IMR-90 (cell line): ENCODE data around the gene ZNF77. TPM values are rescaled to one million over a fixed set of nuclear protein-coding genes. Genes with fewer than 3 reads are reported as not detected.

Experiments used
- ATAC-seq: fragments of 200-7000 bp; cut with Tn5 transposase; 2 replicates; pipeline ENCODE4 v1.9.1; 2020; ENCODE audit warnings: low read depth, mild to moderate bottlenecking, moderate library complexity
- BruUV-seq: library from RNA; stranded (reverse); fragments of 400-500 nt; replicated peaks from 2 replicates; lab custom pipeline; 2021; lab: Mats Ljungman, UMichigan
- CTCF ChIA-PET: fragments of 300-600 bp; formaldehyde crosslinking; extraction: SDS; loops from one replicate; lab custom pipeline; 2021; ENCODE audit warnings: antibody characterized with exemption; lab: Yijun Ruan, JAX
- POLR2A ChIA-PET: fragments of 300-600 bp; sonication (Branson Sonifier 250); formaldehyde crosslinking; loops from one replicate; lab custom pipeline; 2022; ENCODE audit warnings: antibody characterized with exemption; ENCODE audit not compliant: unreplicated experiment; lab: Charles Lee
- DNase-seq: peaks from one replicate; pipeline ENCODE4 v3.0.0; 2013
- H2AFZ ChIP-seq: replicated peaks from 2 replicates; pipeline ENCODE3; 2013; ENCODE audit warnings: low read length, mild to moderate bottlenecking; ENCODE audit not compliant: poor library complexity
- H2AK5ac ChIP-seq: 2 replicates; pipeline ENCODE4 v1.6.1; 2013; ENCODE audit warnings: low read depth, low read length, inconsistent platforms
- H2AK9ac ChIP-seq: replicated peaks from 2 replicates; pipeline ENCODE3; 2013; ENCODE audit warnings: mild to moderate bottlenecking, low read depth, low read length, moderate library complexity; ENCODE audit not compliant: poor library complexity
- H2BK120ac ChIP-seq: 2 replicates; pipeline ENCODE4 v1.6.1; 2013; ENCODE audit warnings: low read depth, low read length, inconsistent platforms
- H2BK15ac ChIP-seq: 3 replicates; pipeline ENCODE4 v1.6.1; 2013; ENCODE audit warnings: low read depth, low read length, inconsistent platforms
- H2BK20ac ChIP-seq: 2 replicates; pipeline ENCODE4 v1.6.1; 2013; ENCODE audit warnings: low read depth, mild to moderate bottlenecking, inconsistent platforms, low read length, moderate library complexity
- H2BK5ac ChIP-seq: 2 replicates; pipeline ENCODE4 v1.6.1; 2013; ENCODE audit warnings: mild to moderate bottlenecking, low read depth, low read length, inconsistent platforms; ENCODE audit not compliant: poor library complexity, severe bottlenecking
- H3K14ac ChIP-seq: replicated peaks from 2 replicates; pipeline ENCODE4 v1.6.1; 2013; ENCODE audit warnings: low read depth, low read length, inconsistent platforms
- H3K18ac ChIP-seq: 2 replicates; pipeline ENCODE4 v1.6.1; 2013; ENCODE audit warnings: low read depth, low read length, control low read depth
- H3K23ac ChIP-seq: 2 replicates; pipeline ENCODE4 v1.6.1; 2013; ENCODE audit warnings: low read depth, low read length, inconsistent platforms
- H3K27ac ChIP-seq: 2 replicates; pipeline ENCODE4 v1.5.1; 2013; ENCODE audit warnings: mild to moderate bottlenecking, control low read depth, low read length; ENCODE audit not compliant: insufficient read depth
- H3K27me3 ChIP-seq: 2 replicates; pipeline ENCODE4 v1.6.1; 2013; ENCODE audit warnings: low read length; ENCODE audit not compliant: control insufficient read depth, insufficient read depth
- H3K36me3 ChIP-seq: 2 replicates; pipeline ENCODE4 v1.6.1; 2013; ENCODE audit warnings: low read length, mixed read lengths; ENCODE audit not compliant: control insufficient read depth, insufficient read depth
- H3K4ac ChIP-seq: 2 replicates; pipeline ENCODE4 v1.6.1; 2013; ENCODE audit warnings: low read depth, low read length, inconsistent platforms
- H3K4me1 ChIP-seq: 2 replicates; pipeline ENCODE4 v1.6.1; 2013; ENCODE audit warnings: low read length, mixed read lengths; ENCODE audit not compliant: control insufficient read depth, insufficient read depth
- H3K4me2 ChIP-seq: 2 replicates; pipeline ENCODE4 v1.6.1; 2013; ENCODE audit warnings: low read depth, mild to moderate bottlenecking, control low read depth, low read length, moderate library complexity
- H3K4me3 ChIP-seq: 2 replicates; pipeline ENCODE4 v1.5.1; 2013; ENCODE audit warnings: low read depth, mild to moderate bottlenecking, control low read depth, low read length, moderate library complexity; ENCODE audit not compliant: insufficient read depth
- H3K56ac ChIP-seq: 2 replicates; pipeline ENCODE4 v1.6.1; 2013; ENCODE audit warnings: low read length, inconsistent platforms; ENCODE audit not compliant: insufficient read depth; ENCODE audit errors: extremely low read depth
- H3K79me1 ChIP-seq, 2 experiments: 2 replicates each; pipeline ENCODE4 v1.6.1; 2013; ENCODE audit warnings: low read length in 2 of 2, inconsistent platforms in 1 of 2, low read depth in 1 of 2
- H3K9ac ChIP-seq: 2 replicates; pipeline ENCODE4 v1.6.1; 2013; ENCODE audit warnings: low read depth, low read length, control low read depth
- H3K9me1 ChIP-seq: 2 replicates; pipeline ENCODE4 v1.6.1; 2013; ENCODE audit warnings: low read length, inconsistent platforms; ENCODE audit not compliant: insufficient read depth
- H3K9me3 ChIP-seq: 2 replicates; pipeline ENCODE4 v1.6.1; 2013; ENCODE audit warnings: low read length; ENCODE audit not compliant: control insufficient read depth, insufficient read depth
- H4K20me1 ChIP-seq: 2 replicates; pipeline ENCODE4 v1.6.1; 2013; ENCODE audit warnings: low read length, inconsistent platforms; ENCODE audit not compliant: insufficient read depth
- H4K5ac ChIP-seq: 2 replicates; pipeline ENCODE4 v1.6.1; 2013; ENCODE audit warnings: mild to moderate bottlenecking, low read depth, low read length, control low read depth
- H4K8ac ChIP-seq, 2 experiments: 2 replicates each; pipeline ENCODE4 v1.6.1; 2013; ENCODE audit warnings: low read depth in 2 of 2, low read length in 2 of 2, control low read depth in 1 of 2, inconsistent platforms in 1 of 2
- H4K91ac ChIP-seq: 2 replicates; pipeline ENCODE4 v1.6.1; 2013; ENCODE audit warnings: low read depth, low read length, inconsistent platforms; ENCODE audit not compliant: insufficient read depth
- BHLHE40 ChIP-seq: fragments of 150-350 bp; IDR thresholded peaks from 2 replicates; pipeline ENCODE4 v1.6.1; 2016; ENCODE audit warnings: mild to moderate bottlenecking, low read depth, low read length
- CEBPB ChIP-seq: IDR thresholded peaks from 2 replicates; pipeline ENCODE4 v1.6.1; 2012; ENCODE audit warnings: low read depth, low read length, improper control_type of control experiment
- CHD1 ChIP-seq: IDR thresholded peaks from 2 replicates; pipeline ENCODE4 v1.6.1; 2012; ENCODE audit warnings: low read depth, low read length, improper control_type of control experiment
- MAZ ChIP-seq: IDR thresholded peaks from 2 replicates; pipeline ENCODE4 v1.6.1; 2012; ENCODE audit warnings: low read depth, mild to moderate bottlenecking, low read length, improper control_type of control experiment, moderate library complexity, borderline replicate concordance
- MXI1 ChIP-seq: IDR thresholded peaks from 2 replicates; pipeline ENCODE4 v1.6.1; 2012; ENCODE audit warnings: low read depth, mild to moderate bottlenecking, low read length, moderate library complexity, borderline replicate concordance
- NFE2L2 ChIP-seq: fragments of 150-350 bp; IDR thresholded peaks from 2 replicates; pipeline ENCODE4 v1.6.1; 2016; ENCODE audit warnings: low read depth, mild to moderate bottlenecking, low read length
- POLR2A ChIP-seq: IDR thresholded peaks from 2 replicates; pipeline ENCODE4 v1.6.1; 2012; ENCODE audit warnings: mild to moderate bottlenecking, low read depth, low read length
- RAD21 ChIP-seq: IDR thresholded peaks from 2 replicates; pipeline ENCODE4 v1.6.1; 2012; ENCODE audit warnings: low read length, improper control_type of control experiment
- RFX5 ChIP-seq: IDR thresholded peaks from 2 replicates; pipeline ENCODE4 v1.8.0; 2012; ENCODE audit warnings: low read depth, mild to moderate bottlenecking, low read length, moderate library complexity
- USF2 ChIP-seq: fragments of 150-350 bp; IDR thresholded peaks from 2 replicates; pipeline ENCODE4 v1.6.1; 2017; ENCODE audit warnings: mild to moderate bottlenecking, antibody characterized with exemption, low read length, low read depth
- WGBS, 2 experiments: methylation state at CpG; one replicate each; pipeline versions ENCODE4 v1.1.5 to v1.1.7; 2013; ENCODE audit warnings: missing lambda C conversion rate in 2 of 2; ENCODE audit not compliant: insufficient read length in 1 of 2; ENCODE audit errors: extremely low coverage in 2 of 2; 5-methylcytosine and 5-hydroxymethylcytosine counted together
- dilution Hi-C: fragments of 300-500 bp; cut with HindIII; formaldehyde crosslinking; loops from one replicate; pipeline ENCODE4 v1.14.3; 2018; ENCODE audit warnings: low sequenced_read_pairs; ENCODE audit not compliant: unreplicated experiment
- in situ Hi-C: fragments of 300-500 bp; cut with MboI; formaldehyde crosslinking; loops from 3 replicates; pipeline ENCODE4 v1.14.3; 2019; ENCODE audit warnings: low sequenced_read_pairs, inconsistent platforms, mixed read lengths
- intact Hi-C: fragments of 100-400 bp; cut with micrococcal nuclease; formaldehyde crosslinking; loops from 2 replicates; pipeline ENCODE4 v1.10.0; 2022
- polyA plus RNA-seq, 3 experiments: library from polyadenylated mRNA; depleted of rRNA; stranded (reverse); fragments of >200 nt; gene quantifications; 2 replicates each; pipeline ENCODE4 v1.2.3, GENCODE V29; 2012; ENCODE audit warnings: low replicate concordance in 1 of 3
- total RNA-seq: library from RNA; depleted of rRNA; stranded (reverse); fragments of >200 nt; gene quantifications from 2 replicates; pipeline ENCODE4 v1.2.3, GENCODE V29; 2012
- TF ChIP-seq, protein P1 (sequence below): fragments of 150-350 bp; IDR thresholded peaks from 2 replicates; pipeline ENCODE4 v1.6.1; 2016; ENCODE audit warnings: low read depth, mild to moderate bottlenecking, low read length, moderate library complexity, borderline replicate concordance
- TF ChIP-seq, protein P2 (sequence below): conservative IDR thresholded peaks from 2 replicates; pipeline ENCODE4 v1.5.1; 2012; ENCODE audit warnings: mild to moderate bottlenecking, low read depth, low read length, improper control_type of control experiment

Gene ZNF77
- total and polyA plus RNA-seq, 2 of the 4 experiments (the other 2 are of a cell fraction) = 3.6 to 6.5 TPM

- no peak overlapping the region for H2BK20ac ChIP-seq
- dilution Hi-C loops (no loop called here), intact Hi-C loops (no loop called here), in situ Hi-C loops (loop anchor here (25.0 kb wide), 1 partner anchor 519 kb away; the partner anchor contains the start of genes SMIM24 and SMIM44)
- no peak overlapping the region for H2BK15ac ChIP-seq
- H4K91ac ChIP-seq = no peak overlapping the region
- no peak overlapping the region for H2AK9ac ChIP-seq
- H2AK5ac ChIP-seq = no peak overlapping the region
- BruUV-seq = no TSS peak
- H2AFZ ChIP-seq = no peak overlapping the region
- H3K27ac ChIP-seq = no peak overlapping the region
- no peak overlapping the region for H3K14ac ChIP-seq
- H3K9me1 ChIP-seq = no peaks in the 10 kb centered on the region
- ATAC-seq (no peak), DNase-seq (no peak)
- no peak overlapping the region for H2BK120ac ChIP-seq
- no CpG with 5 or more reads among the region's 8 CpGs for WGBS, 2 experiments
- no peaks in the 10 kb centered on the region for H3K9me3 ChIP-seq
- H4K5ac ChIP-seq = no peak overlapping the region
- H3K23ac ChIP-seq = no peak overlapping the region
- no peaks in the 10 kb centered on the region for H3K36me3 ChIP-seq
- H3K4me3 ChIP-seq = no peak overlapping the region
- H3K4me2 ChIP-seq = no peak overlapping the region
- no peak overlapping the region for H2BK5ac ChIP-seq
- ChIA-PET POLR2A (no interaction called here), CTCF (no interaction called here)
- no peak overlapping the region for H3K4ac ChIP-seq
- no peak overlapping the region for H3K56ac ChIP-seq
- peaks cover 4% of the 10 kb centered on the region; the same call in 1 of the 2 replicates for H3K4me1 ChIP-seq
- TF ChIP-seq RFX5 (no peak), CHD1 (no peak), RAD21 (no peak), BHLHE40 (no peak), NFE2L2 (no peak), POLR2A (no peak), CEBPB (no peak), MAZ (no peak), MXI1 (no peak), USF2 (no peak)
- TF ChIP-seq, protein P1, sequence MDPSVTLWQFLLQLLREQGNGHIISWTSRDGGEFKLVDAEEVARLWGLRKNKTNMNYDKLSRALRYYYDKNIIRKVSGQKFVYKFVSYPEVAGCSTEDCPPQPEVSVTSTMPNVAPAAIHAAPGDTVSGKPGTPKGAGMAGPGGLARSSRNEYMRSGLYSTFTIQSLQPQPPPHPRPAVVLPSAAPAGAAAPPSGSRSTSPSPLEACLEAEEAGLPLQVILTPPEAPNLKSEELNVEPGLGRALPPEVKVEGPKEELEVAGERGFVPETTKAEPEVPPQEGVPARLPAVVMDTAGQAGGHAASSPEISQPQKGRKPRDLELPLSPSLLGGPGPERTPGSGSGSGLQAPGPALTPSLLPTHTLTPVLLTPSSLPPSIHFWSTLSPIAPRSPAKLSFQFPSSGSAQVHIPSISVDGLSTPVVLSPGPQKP = no peak
- TF ChIP-seq, protein P2, sequence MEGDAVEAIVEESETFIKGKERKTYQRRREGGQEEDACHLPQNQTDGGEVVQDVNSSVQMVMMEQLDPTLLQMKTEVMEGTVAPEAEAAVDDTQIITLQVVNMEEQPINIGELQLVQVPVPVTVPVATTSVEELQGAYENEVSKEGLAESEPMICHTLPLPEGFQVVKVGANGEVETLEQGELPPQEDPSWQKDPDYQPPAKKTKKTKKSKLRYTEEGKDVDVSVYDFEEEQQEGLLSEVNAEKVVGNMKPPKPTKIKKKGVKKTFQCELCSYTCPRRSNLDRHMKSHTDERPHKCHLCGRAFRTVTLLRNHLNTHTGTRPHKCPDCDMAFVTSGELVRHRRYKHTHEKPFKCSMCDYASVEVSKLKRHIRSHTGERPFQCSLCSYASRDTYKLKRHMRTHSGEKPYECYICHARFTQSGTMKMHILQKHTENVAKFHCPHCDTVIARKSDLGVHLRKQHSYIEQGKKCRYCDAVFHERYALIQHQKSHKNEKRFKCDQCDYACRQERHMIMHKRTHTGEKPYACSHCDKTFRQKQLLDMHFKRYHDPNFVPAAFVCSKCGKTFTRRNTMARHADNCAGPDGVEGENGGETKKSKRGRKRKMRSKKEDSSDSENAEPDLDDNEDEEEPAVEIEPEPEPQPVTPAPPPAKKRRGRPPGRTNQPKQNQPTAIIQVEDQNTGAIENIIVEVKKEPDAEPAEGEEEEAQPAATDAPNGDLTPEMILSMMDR = no peak
- no peak overlapping the region for H3K18ac ChIP-seq
- H4K20me1 ChIP-seq = no peaks in the 10 kb centered on the region
- H3K27me3 ChIP-seq = no peaks in the 10 kb centered on the region; the same call in 1 of the 2 replicates
- H3K79me1 ChIP-seq = no peaks in the 10 kb centered on the region
- no peak overlapping the region for H4K8ac ChIP-seq
- H3K9ac ChIP-seq = no peak overlapping the region
These were observed 23.2 kb upstream of the ZNF77 start for GRCh38 chr19:2967972-2968371.
